ENCODE data around the gene CASP12. TPM values are rescaled to one million over a fixed set of nuclear protein-coding genes. Genes with fewer than 3 reads are reported as not detected.

CASP12 gene
- total RNA-seq, 1 donor, result 0.43 TPM

- no peak for DNase-seq (ENCODE audit: low read depth)
- no peak for TF ChIP-seq CTCF (IDR thresholded peaks at IDR 0.05; ENCODE audit: insufficient read depth, low read depth, low read length)
- no peak overlapping the region for H3K4me3 ChIP-seq (ENCODE audit: low read depth, low read length)
Measured at GRCh38 chr11:104856607-104857006, 41.7 kb downstream of the CASP12 start.

- DNase-seq (ENCODE audit: low read depth), result no peak
- no peak overlapping the region for H3K4me3 ChIP-seq (ENCODE audit: low read depth, low read length)
- TF ChIP-seq CTCF (IDR thresholded peaks at IDR 0.05; ENCODE audit: insufficient read depth, low read depth, low read length), result no peak
Measured at GRCh38 chr11:104855965-104856364, 42.3 kb downstream of the CASP12 start.

- DNase-seq (ENCODE audit: low read depth), result no peak
- no peak overlapping the region for H3K4me3 ChIP-seq (ENCODE audit: low read depth, low read length)
- TF ChIP-seq CTCF (IDR thresholded peaks at IDR 0.05; ENCODE audit: insufficient read depth, low read depth, low read length), result no peak
Measured at GRCh38 chr11:104853276-104853675, 45.0 kb downstream of the CASP12 start.

- DNase-seq (ENCODE audit: low read depth), result no peak
- H3K4me3 ChIP-seq (ENCODE audit: low read depth, low read length), result no peak overlapping the region
- TF ChIP-seq CTCF (IDR thresholded peaks at IDR 0.05; ENCODE audit: insufficient read depth, low read depth, low read length), result no peak
Measured at GRCh38 chr11:104852811-104853210, 45.4 kb downstream of the CASP12 start.

GRCh38 chr11:104846216-104846615 lies 52.0 kb downstream of the CASP12 start:
- no peak overlapping the region for H3K4me3 ChIP-seq (ENCODE audit: low read depth, low read length)
- no peak for DNase-seq (ENCODE audit: low read depth)
- no peak for TF ChIP-seq CTCF (IDR thresholded peaks at IDR 0.05; ENCODE audit: insufficient read depth, low read depth, low read length)

- no peak overlapping the region for H3K4me3 ChIP-seq (ENCODE audit: low read depth, low read length)
- no peak for TF ChIP-seq CTCF (IDR thresholded peaks at IDR 0.05; ENCODE audit: insufficient read depth, low read depth, low read length)
- no peak for DNase-seq (ENCODE audit: low read depth)
Measured at GRCh38 chr11:104844451-104844850, 53.8 kb downstream of the CASP12 start.

- no peak for TF ChIP-seq CTCF (IDR thresholded peaks at IDR 0.05; ENCODE audit: insufficient read depth, low read depth, low read length)
- H3K4me3 ChIP-seq (ENCODE audit: low read depth, low read length), result no peak overlapping the region
- no peak for DNase-seq (ENCODE audit: low read depth)
Measured at GRCh38 chr11:104843150-104843836, 55.0 kb downstream of the CASP12 start.

Measured in fibroblast of villous mesenchyme (primary cell).